ENCODE results near the gene CEACAM18.
"Not testable (repeated sequence)": the region's sequence is repeated elsewhere in the genome, so short reads cannot be mapped to it uniquely, and the experiment has no call there.

The CEACAM18 gene

GRCh38 chr19:51491586-51491985 is 13.2 kb downstream of the CEACAM18 start:
- ATAC-seq (replicated peaks) (no peak), DNase-seq (no peak)
- Mint-ChIP-seq H3K36me3 (no peaks in the 10 kb centered on the region), H3K4me1 (peaks cover 3 to 12% of the 10 kb centered on the region in 2 donors), H3K27ac (no peak overlapping the region), H3K4me3 (no peak overlapping the region), H3K9me3 (no peaks in the 10 kb centered on the region), H3K27me3 (peaks cover 18 to 31% of the 10 kb centered on the region in 2 donors)

- no peak overlapping the region for H3K4me3 Mint-ChIP-seq
- no peaks in the 10 kb centered on the region for H3K9me3 Mint-ChIP-seq
- H3K27me3 Mint-ChIP-seq, result peaks cover 28 to 34% of the 10 kb centered on the region in 2 donors
- peaks cover 3 to 6% of the 10 kb centered on the region in 2 donors for H3K4me1 Mint-ChIP-seq
- H3K27ac Mint-ChIP-seq, result no peak overlapping the region
- ATAC-seq (replicated peaks) (no peak), DNase-seq (no peak)
- no peaks in the 10 kb centered on the region for H3K36me3 Mint-ChIP-seq
Measured at GRCh38 chr19:51493776-51494175, 15.4 kb downstream of the CEACAM18 start.

GRCh38 chr19:51497666-51498065 is 19.3 kb downstream of the CEACAM18 start:
- Mint-ChIP-seq H3K27me3 (peaks cover 24 to 33% of the 10 kb centered on the region in 2 donors), H3K36me3 (no peaks in the 10 kb centered on the region), H3K9me3 (no peaks in the 10 kb centered on the region), H3K4me3 (no peak overlapping the region), H3K27ac (no peak overlapping the region), H3K4me1 (peaks cover 14 to 19% of the 10 kb centered on the region in 2 donors)
- no peak for DNase-seq
- no peak for ATAC-seq (replicated peaks)

GRCh38 chr19:51500931-51501330 is 22.6 kb downstream of the CEACAM18 start:
- Mint-ChIP-seq H3K27ac (peak overlapping the region; percentile 62), H3K4me1 (peaks cover 14 to 23% of the 10 kb centered on the region in 2 donors), H3K27me3 (peaks cover 21 to 27% of the 10 kb centered on the region in 2 donors)
- not testable (repeated sequence) for H3K4me3 Mint-ChIP-seq; H3K36me3 Mint-ChIP-seq; ATAC-seq (replicated peaks); DNase-seq; H3K9me3 Mint-ChIP-seq

- peak; percentile 89 to 92 for ATAC-seq (replicated peaks)
- H3K4me3 Mint-ChIP-seq, result peak within 1 kb of the TSS; percentile 42 to 62
Measured at GRCh38 chr19:51501594-51502263, 23.4 kb downstream of the CEACAM18 start, which contains the start of gene SIGLEC12. SIGLEC12 (minus strand) TSS chr19:51501800; CDS start chr19:51501733, 67 bp downstream.

GRCh38 chr19:51503286-51503817 is 25.0 kb downstream of the CEACAM18 start:
- DNase-seq, result no peak

More at GRCh38 chr19:51501594-51502263, 23.4 kb downstream of the CEACAM18 start, which contains the start of gene SIGLEC12:
- DNase-seq, result peak; percentile 12
- Mint-ChIP-seq H3K27ac (peak within 1 kb of the TSS; percentile 62), H3K9me3 (peaks cover 4 to 9% of the 10 kb centered on the region in 2 donors), H3K4me1 (peaks cover 14 to 23% of the 10 kb centered on the region in 2 donors), H3K27me3 (peaks cover 21 to 27% of the 10 kb centered on the region in 2 donors), H3K36me3 (peaks cover 0 to 5% of the 10 kb centered on the region in 2 donors)

GRCh38 chr19:51503896-51504295 is 25.6 kb downstream of the CEACAM18 start:
- Mint-ChIP-seq H3K27ac (no peak overlapping the region), H3K4me3 (no peak overlapping the region), H3K36me3 (peaks cover 0 to 5% of the 10 kb centered on the region in 2 donors), H3K27me3 (peaks cover 17 to 25% of the 10 kb centered on the region in 2 donors), H3K9me3 (peaks cover 4 to 9% of the 10 kb centered on the region in 2 donors), H3K4me1 (peaks cover 17 to 23% of the 10 kb centered on the region in 2 donors)
- ATAC-seq (replicated peaks) (no peak), DNase-seq (no peak)

More at GRCh38 chr19:51503286-51503817, 25.0 kb downstream of the CEACAM18 start:
- ATAC-seq (replicated peaks), result no peak
- Mint-ChIP-seq H3K36me3 (peaks cover 0 to 5% of the 10 kb centered on the region in 2 donors), H3K4me3 (no peak overlapping the region), H3K4me1 (peaks cover 15 to 23% of the 10 kb centered on the region in 2 donors), H3K9me3 (peaks cover 4 to 9% of the 10 kb centered on the region in 2 donors), H3K27me3 (peaks cover 17 to 23% of the 10 kb centered on the region in 2 donors), H3K27ac (no peak overlapping the region)

GRCh38 chr19:51505904-51506303 is 27.6 kb downstream of the CEACAM18 start:
- DNase-seq (no peak), ATAC-seq (replicated peaks) (no peak)
- H3K4me1 Mint-ChIP-seq, result peaks cover 16 to 21% of the 10 kb centered on the region in 2 donors
- peaks cover 0 to 5% of the 10 kb centered on the region in 2 donors for H3K36me3 Mint-ChIP-seq
- H3K27ac Mint-ChIP-seq, result no peak overlapping the region
- H3K9me3 Mint-ChIP-seq, result peaks cover 4 to 9% of the 10 kb centered on the region in 2 donors
- peaks cover 18 to 29% of the 10 kb centered on the region in 2 donors for H3K27me3 Mint-ChIP-seq
- no peak overlapping the region for H3K4me3 Mint-ChIP-seq

GRCh38 chr19:51507192-51507591 is 28.9 kb downstream of the CEACAM18 start:
- no peak for ATAC-seq (replicated peaks)
- Mint-ChIP-seq H3K4me3 (no peak overlapping the region), H3K9me3 (peaks cover 4 to 9% of the 10 kb centered on the region in 2 donors), H3K36me3 (peaks cover 0 to 5% of the 10 kb centered on the region in 2 donors), H3K27ac (peak overlapping the region; percentile 9), H3K4me1 (peaks cover 5 to 8% of the 10 kb centered on the region in 2 donors), H3K27me3 (peaks cover 18 to 29% of the 10 kb centered on the region in 2 donors)
- DNase-seq, result no peak

GRCh38 chr19:51507640-51508058 is 29.3 kb downstream of the CEACAM18 start:
- H3K27me3 Mint-ChIP-seq, result peaks cover 18 to 26% of the 10 kb centered on the region in 2 donors
- peaks cover 0 to 5% of the 10 kb centered on the region in 2 donors for H3K36me3 Mint-ChIP-seq
- no peak overlapping the region for H3K4me3 Mint-ChIP-seq
- ATAC-seq (replicated peaks), result no peak
- peaks cover 3 to 4% of the 10 kb centered on the region in 2 donors for H3K4me1 Mint-ChIP-seq
- DNase-seq, result no peak
- peaks cover 4 to 9% of the 10 kb centered on the region in 2 donors for H3K9me3 Mint-ChIP-seq
- peak overlapping the region; percentile 9 for H3K27ac Mint-ChIP-seq

GRCh38 chr19:51508059-51508733 is 29.9 kb downstream of the CEACAM18 start:
- ATAC-seq (replicated peaks), result no peak
- Mint-ChIP-seq H3K4me3 (no peak overlapping the region), H3K27ac (no peak overlapping the region), H3K9me3 (peaks cover 4 to 9% of the 10 kb centered on the region in 2 donors), H3K4me1 (peaks cover 3% of the 10 kb centered on the region in 2 donors), H3K27me3 (peaks cover 18 to 26% of the 10 kb centered on the region in 2 donors), H3K36me3 (peaks cover 0 to 5% of the 10 kb centered on the region in 2 donors)
- DNase-seq, result no peak

- peaks cover 0 to 3% of the 10 kb centered on the region in 2 donors for H3K4me1 Mint-ChIP-seq
- peaks cover 9 to 20% of the 10 kb centered on the region in 2 donors for H3K27me3 Mint-ChIP-seq
- no peaks in the 10 kb centered on the region for H3K9me3 Mint-ChIP-seq
- no peak overlapping the region for H3K27ac Mint-ChIP-seq
- DNase-seq (no peak), ATAC-seq (replicated peaks) (no peak)
- H3K36me3 Mint-ChIP-seq, result no peaks in the 10 kb centered on the region
- no peak overlapping the region for H3K4me3 Mint-ChIP-seq
Measured at GRCh38 chr19:51509823-51510660, 31.7 kb downstream of the CEACAM18 start.

- Mint-ChIP-seq H3K27me3 (peaks cover 9 to 17% of the 10 kb centered on the region in 2 donors), H3K4me3 (no peak overlapping the region), H3K27ac (no peak overlapping the region), H3K36me3 (no peaks in the 10 kb centered on the region), H3K9me3 (no peaks in the 10 kb centered on the region), H3K4me1 (peaks cover 0 to 3% of the 10 kb centered on the region in 2 donors)
- DNase-seq (no peak), ATAC-seq (replicated peaks) (peak in 1 of 2 donors; percentile 25)
Measured at GRCh38 chr19:51511353-51511752, 33.0 kb downstream of the CEACAM18 start.
